ENCODE results near the gene COL16A1. TPM values are rescaled to one million over a fixed set of nuclear protein-coding genes. Genes with fewer than 3 reads are reported as not detected.

COL16A1 gene
- polyA plus RNA-seq, 1 of the 3 experiments (the other 2 are of a cell fraction) = 10.4 TPM

DNA sequence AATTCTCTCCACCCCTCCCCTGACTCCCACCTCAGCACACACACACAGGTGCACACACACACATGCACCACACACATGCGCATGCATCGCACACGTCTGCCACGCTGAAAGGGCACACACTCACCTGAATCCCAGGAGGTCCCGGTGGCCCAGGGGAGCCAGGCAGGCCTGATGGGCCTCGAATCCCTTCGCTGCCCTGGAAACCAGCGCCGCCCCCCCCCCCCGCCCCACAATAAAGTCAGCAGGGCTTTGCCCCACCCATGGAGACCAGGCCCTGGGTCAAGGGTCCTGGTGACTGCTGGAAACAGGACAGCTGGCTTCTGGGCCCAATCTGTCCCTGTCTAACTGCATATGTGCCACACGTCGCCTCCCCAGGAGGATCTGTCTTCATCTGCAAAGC, 41.4 kb downstream of the COL16A1 start:
- H3K9ac ChIP-seq = no peak overlapping the region

DNA sequence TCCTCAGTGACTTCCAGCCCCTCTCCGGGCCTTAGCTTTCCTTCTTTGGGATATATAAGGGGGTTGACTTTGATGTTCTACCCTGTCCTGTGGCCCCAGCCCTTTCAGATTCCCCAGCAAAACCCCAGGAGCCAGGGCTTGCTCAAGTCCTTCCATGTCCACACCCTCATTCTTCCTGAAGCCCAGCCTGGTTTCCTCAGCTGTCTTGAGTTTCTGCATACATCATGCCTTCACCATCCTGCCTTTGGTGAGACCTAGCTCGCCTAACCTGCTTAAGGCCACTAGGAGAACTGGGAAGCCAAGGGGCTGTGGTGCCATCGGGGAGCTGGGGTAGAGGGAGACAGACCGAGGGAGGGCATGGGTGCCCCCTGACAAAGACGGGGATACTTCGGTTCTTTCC, 42.0 kb downstream of the COL16A1 start:
- CTCF ChIA-PET = interaction anchor here (0.7 to 8.6 kb wide), 7 partner anchors 39 to 302 kb away, joined by 3 to 134 read pairs (median 8); no protein-coding TSS in a partner anchor
- Histone ChIP-seq H3K27ac (ENCODE audit: low read depth in 2 of 2, low read length in 1 of 2) (no peak overlapping the region), H3K4me2 (no peak overlapping the region), H3K4me1 (ENCODE audit: control insufficient read depth in 1 of 2, insufficient read depth in 2 of 2, low read depth in 1 of 2, low read length in 1 of 2) (peaks cover 6 to 14% of the 10 kb centered on the region in 2 experiments; a peak in 2 of 4 replicates), H3F3A (replicated peaks; ENCODE audit: insufficient read depth) (no peaks in the 10 kb centered on the region), H3K9ac (no peak overlapping the region), H2AFZ (ENCODE audit: low read depth) (no peak overlapping the region), H3K79me2 (ENCODE audit: insufficient read depth) (no peaks in the 10 kb centered on the region), H4K20me1 (ENCODE audit: insufficient read depth) (no peaks in the 10 kb centered on the region), H3K27me3 (ENCODE audit: insufficient read depth) (no peaks in the 10 kb centered on the region), H3K36me3 (replicated peaks in 1 of 2; ENCODE audit: control insufficient read depth in 1 of 2, insufficient read depth in 2 of 2, low read length in 1 of 2) (peaks cover 0 to 3% of the 10 kb centered on the region in 2 experiments), H3K4me3 (ENCODE audit: low read depth in 2 of 2, low read length in 1 of 2) (no peak overlapping the region), H3K9me2 (no peaks in the 10 kb centered on the region), H3K9me3 (no peaks in the 10 kb centered on the region)
- TF ChIP-seq JUND (IDR thresholded peaks at IDR 0.05) = no peak
- TF ChIP-seq FOSL2 (IDR thresholded peaks at IDR 0.05; ENCODE audit: borderline replicate concordance, low read depth) = no peak
- no peak for TF ChIP-seq RFX5 (IDR thresholded peaks at IDR 0.05; ENCODE audit: low read length)
- no peak for TF ChIP-seq RAD21 (IDR thresholded peaks at IDR 0.05; ENCODE audit: low read length)
- no peak for DNase-seq
- POLR2A ChIA-PET = no interaction called here
- 64% methylated on average over 3 of the region's 6 CpGs for WGBS (ENCODE audit: low lambda C conversion rate)

More for the DNA sequence above, 41.4 kb downstream of the COL16A1 start:
- Histone ChIP-seq H3K27ac (ENCODE audit: low read depth in 2 of 2, low read length in 1 of 2) (no peak overlapping the region), H3K36me3 (replicated peaks in 1 of 2; ENCODE audit: control insufficient read depth in 1 of 2, insufficient read depth in 2 of 2, low read length in 1 of 2) (peaks cover 0 to 3% of the 10 kb centered on the region in 2 experiments), H3K27me3 (ENCODE audit: insufficient read depth) (no peaks in the 10 kb centered on the region), H3K9me3 (no peaks in the 10 kb centered on the region), H4K20me1 (ENCODE audit: insufficient read depth) (no peaks in the 10 kb centered on the region), H2AFZ (ENCODE audit: low read depth) (no peak overlapping the region), H3K4me2 (no peak overlapping the region), H3K9me2 (no peaks in the 10 kb centered on the region), H3F3A (replicated peaks; ENCODE audit: insufficient read depth) (no peaks in the 10 kb centered on the region), H3K79me2 (ENCODE audit: insufficient read depth) (no peaks in the 10 kb centered on the region), H3K4me3 (ENCODE audit: low read depth in 2 of 2, low read length in 1 of 2) (no peak overlapping the region), H3K4me1 (ENCODE audit: control insufficient read depth in 1 of 2, insufficient read depth in 2 of 2, low read depth in 1 of 2, low read length in 1 of 2) (peaks cover 7 to 15% of the 10 kb centered on the region in 2 experiments; a peak in 2 of 4 replicates)
- no peak for DNase-seq
- CTCF ChIA-PET = interaction anchor here (0.7 to 8.6 kb wide), 17 partner anchors 9 to 302 kb away, joined by 3 to 134 read pairs (median 7); no protein-coding TSS in a partner anchor
- TF ChIP-seq, protein P1, sequence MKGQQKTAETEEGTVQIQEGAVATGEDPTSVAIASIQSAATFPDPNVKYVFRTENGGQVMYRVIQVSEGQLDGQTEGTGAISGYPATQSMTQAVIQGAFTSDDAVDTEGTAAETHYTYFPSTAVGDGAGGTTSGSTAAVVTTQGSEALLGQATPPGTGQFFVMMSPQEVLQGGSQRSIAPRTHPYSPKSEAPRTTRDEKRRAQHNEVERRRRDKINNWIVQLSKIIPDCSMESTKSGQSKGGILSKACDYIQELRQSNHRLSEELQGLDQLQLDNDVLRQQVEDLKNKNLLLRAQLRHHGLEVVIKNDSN (IDR thresholded peaks at IDR 0.05; ENCODE audit: borderline replicate concordance, low read depth) = no peak
- TF ChIP-seq, protein P2, sequence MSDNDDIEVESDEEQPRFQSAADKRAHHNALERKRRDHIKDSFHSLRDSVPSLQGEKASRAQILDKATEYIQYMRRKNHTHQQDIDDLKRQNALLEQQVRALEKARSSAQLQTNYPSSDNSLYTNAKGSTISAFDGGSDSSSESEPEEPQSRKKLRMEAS (IDR thresholded peaks at IDR 0.05; ENCODE audit: low read depth) = no peak
- TF ChIP-seq NRF1 (IDR thresholded peaks at IDR 0.05; ENCODE audit: low read depth, low read length) (no peak), MXI1 (IDR thresholded peaks at IDR 0.05; ENCODE audit: low read depth, low read length) (no peak), GATA2 (CRISPR knock-in tag; IDR thresholded peaks at IDR 0.05) (no peak), TCF12 (IDR thresholded peaks at IDR 0.05) (no peak), TAF1 (IDR thresholded peaks at IDR 0.05; ENCODE audit: borderline replicate concordance, low read depth, low read length) (no peak)
- TF ChIP-seq, protein P3, sequence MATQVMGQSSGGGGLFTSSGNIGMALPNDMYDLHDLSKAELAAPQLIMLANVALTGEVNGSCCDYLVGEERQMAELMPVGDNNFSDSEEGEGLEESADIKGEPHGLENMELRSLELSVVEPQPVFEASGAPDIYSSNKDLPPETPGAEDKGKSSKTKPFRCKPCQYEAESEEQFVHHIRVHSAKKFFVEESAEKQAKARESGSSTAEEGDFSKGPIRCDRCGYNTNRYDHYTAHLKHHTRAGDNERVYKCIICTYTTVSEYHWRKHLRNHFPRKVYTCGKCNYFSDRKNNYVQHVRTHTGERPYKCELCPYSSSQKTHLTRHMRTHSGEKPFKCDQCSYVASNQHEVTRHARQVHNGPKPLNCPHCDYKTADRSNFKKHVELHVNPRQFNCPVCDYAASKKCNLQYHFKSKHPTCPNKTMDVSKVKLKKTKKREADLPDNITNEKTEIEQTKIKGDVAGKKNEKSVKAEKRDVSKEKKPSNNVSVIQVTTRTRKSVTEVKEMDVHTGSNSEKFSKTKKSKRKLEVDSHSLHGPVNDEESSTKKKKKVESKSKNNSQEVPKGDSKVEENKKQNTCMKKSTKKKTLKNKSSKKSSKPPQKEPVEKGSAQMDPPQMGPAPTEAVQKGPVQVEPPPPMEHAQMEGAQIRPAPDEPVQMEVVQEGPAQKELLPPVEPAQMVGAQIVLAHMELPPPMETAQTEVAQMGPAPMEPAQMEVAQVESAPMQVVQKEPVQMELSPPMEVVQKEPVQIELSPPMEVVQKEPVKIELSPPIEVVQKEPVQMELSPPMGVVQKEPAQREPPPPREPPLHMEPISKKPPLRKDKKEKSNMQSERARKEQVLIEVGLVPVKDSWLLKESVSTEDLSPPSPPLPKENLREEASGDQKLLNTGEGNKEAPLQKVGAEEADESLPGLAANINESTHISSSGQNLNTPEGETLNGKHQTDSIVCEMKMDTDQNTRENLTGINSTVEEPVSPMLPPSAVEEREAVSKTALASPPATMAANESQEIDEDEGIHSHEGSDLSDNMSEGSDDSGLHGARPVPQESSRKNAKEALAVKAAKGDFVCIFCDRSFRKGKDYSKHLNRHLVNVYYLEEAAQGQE (IDR thresholded peaks at IDR 0.05; ENCODE audit: low read depth, low read length) = no peak
- WGBS (ENCODE audit: low lambda C conversion rate) = 90% methylated on average over 7 of the region's 12 CpGs
- POLR2A ChIA-PET = no interaction called here

Data from SK-N-SH (cell line).